ENCODE results near the gene PNKD.

The PNKD gene

GRCh38 chr2:218383892-218384519, 113.7 kb downstream of the PNKD start:
- no peak for DNase-seq

- DNase-seq: no peak
These were observed 114.7 kb downstream of the PNKD start for GRCh38 chr2:218384975-218385374.

GRCh38 chr2:218386505-218387368, 116.4 kb downstream of the PNKD start:
- DNase-seq: no peak

- peak; percentile 46 for DNase-seq
These were observed 117.3 kb downstream of the PNKD start for GRCh38 chr2:218387369-218388194.

GRCh38 chr2:218389333-218390150, 119.2 kb downstream of the PNKD start:
- no peak for DNase-seq

- no peak for DNase-seq
These were observed 120.9 kb downstream of the PNKD start for GRCh38 chr2:218391202-218391601.

GRCh38 chr2:218392459-218392858, 122.1 kb downstream of the PNKD start:
- DNase-seq: no peak

GRCh38 chr2:218392891-218393462, 122.7 kb downstream of the PNKD start:
- no peak for DNase-seq

- DNase-seq: no peak
These were observed 123.5 kb downstream of the PNKD start for GRCh38 chr2:218393750-218394290.

- no peak for DNase-seq
These were observed 124.2 kb downstream of the PNKD start for GRCh38 chr2:218394298-218395089.

- DNase-seq: no peak
These were observed 124.7 kb downstream of the PNKD start for GRCh38 chr2:218395090-218395444.

- no peak for DNase-seq
These were observed 125.1 kb downstream of the PNKD start for GRCh38 chr2:218395456-218395825.

- DNase-seq: peak; percentile 76
These were observed 125.7 kb downstream of the PNKD start for GRCh38 chr2:218395826-218396687.
